Measurements from ENCODE around the gene TNFRSF13B. TPM values are rescaled to one million over a fixed set of nuclear protein-coding genes. Genes with fewer than 3 reads are reported as not detected.

TNFRSF13B gene
- total RNA-seq, 5 donors from 2014 or later (not counting 1 experiment from before 2014, with no cell fraction given) = 0.60 to 7.2 (median 5.0) TPM; not detected in 1

GRCh38 chr17:16926571-16927451, 45.1 kb downstream of the TNFRSF13B start:
- ChIA-PET POLR2A (no interaction called here), CTCF (no interaction called here)
- H3K27me3 ChIP-seq (replicated peaks in 1 of 2; ENCODE audit: control insufficient read depth in 2 of 2, extremely low read depth in 1 of 2, insufficient read depth in 2 of 2, low read length in 1 of 2) = peaks cover 0 to 30% of the 10 kb centered on the region in 2 experiments
- Mint-ChIP-seq H3K36me3 (no peaks in the 10 kb centered on the region), H3K27me3 (no peaks in the 10 kb centered on the region), H3K4me3 (no peak overlapping the region), H3K27ac (no peak overlapping the region), H3K9me3 (no peaks in the 10 kb centered on the region), H3K4me1 (peaks cover 7 to 9% (median 8%) of the 10 kb centered on the region in 3 donors)
- 88% methylated on average over 14 of the region's 18 CpGs for WGBS (ENCODE audit: insufficient coverage)
- no peak overlapping the region for H3K27ac ChIP-seq (ENCODE audit: low read length)
- ATAC-seq (replicated peaks in 1 of 4) (no peak), DNase-seq (no peak)
- H3K9me3 ChIP-seq = no peaks in the 10 kb centered on the region
- peaks cover 5 to 9% of the 10 kb centered on the region in 2 experiments for H3K4me1 ChIP-seq (ENCODE audit: control insufficient read depth in 1 of 2, extremely low read depth in 1 of 2, insufficient read depth in 2 of 2, low read length in 2 of 2)
- H3K4me3 ChIP-seq (ENCODE audit: control insufficient read depth in 1 of 2, extremely low read depth in 1 of 2, low read length in 1 of 2) = no peak overlapping the region
- H3K36me3 ChIP-seq (ENCODE audit: control insufficient read depth in 2 of 2, extremely low read depth in 1 of 2, insufficient read depth in 1 of 2, low read length in 1 of 2) = no peaks in the 10 kb centered on the region

DNA sequence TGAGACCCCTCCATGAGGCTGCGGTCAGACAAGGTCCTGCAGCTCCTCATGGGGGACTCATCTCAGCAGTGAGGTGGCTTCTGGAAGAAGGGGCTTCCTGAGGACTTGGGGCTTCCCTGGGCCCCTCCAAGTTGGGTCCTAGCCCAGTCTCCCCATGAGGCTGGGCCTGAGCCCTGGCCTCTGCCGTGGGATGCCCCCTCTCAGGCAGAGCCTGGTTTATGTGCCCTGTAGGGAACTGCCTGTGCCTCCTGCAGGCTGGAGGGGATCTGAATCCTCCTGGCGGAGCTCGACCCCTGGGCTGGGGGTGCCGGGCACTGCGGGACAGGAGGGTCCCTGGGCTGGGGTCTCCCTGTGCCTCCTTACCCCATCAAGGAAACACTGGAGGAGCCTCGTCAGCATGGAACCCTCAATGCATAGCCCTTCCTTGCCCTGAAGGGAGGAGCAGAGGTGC, 45.8 kb downstream of the TNFRSF13B start:
- no peak overlapping the region for H3K27ac Mint-ChIP-seq
- WGBS (ENCODE audit: insufficient coverage) = 90% methylated on average over 7 of the region's 7 CpGs

DNA sequence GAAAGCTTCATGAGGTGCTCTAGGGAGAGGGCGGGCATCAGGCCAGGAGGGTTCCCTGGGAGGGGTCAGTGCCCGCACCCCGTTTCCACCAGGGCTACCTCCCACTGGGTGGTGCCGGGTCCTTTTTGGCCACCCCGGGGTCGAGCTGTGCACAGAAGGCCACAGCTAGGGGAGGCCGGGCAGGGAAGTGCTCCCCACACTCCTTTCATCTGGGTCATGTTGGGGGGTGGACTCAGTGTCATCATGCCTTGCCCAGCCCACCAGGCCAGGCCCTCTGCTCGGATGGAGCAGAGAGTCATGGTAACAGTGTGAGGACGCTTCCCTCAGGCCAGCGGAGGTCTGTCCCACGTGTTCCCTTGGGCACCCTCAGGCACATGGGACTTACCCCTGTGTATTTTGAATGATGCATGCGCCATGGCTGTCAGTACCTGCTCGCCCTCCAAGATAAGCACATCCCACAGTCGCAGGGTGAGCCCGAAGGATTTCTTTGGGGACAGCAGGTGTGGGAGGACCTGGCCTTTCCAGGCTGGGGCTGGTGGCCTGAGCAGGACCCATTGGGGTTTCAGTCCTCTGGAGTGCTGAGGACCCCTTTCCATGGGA, 46.4 kb downstream of the TNFRSF13B start:
- DNase-seq = no peak
- CTCF ChIA-PET = no interaction called here
- no peaks in the 10 kb centered on the region for H3K9me3 ChIP-seq
- H3K27ac ChIP-seq (ENCODE audit: low read length) = no peak overlapping the region
- no peaks in the 10 kb centered on the region for H3K36me3 ChIP-seq (ENCODE audit: control insufficient read depth in 2 of 2, extremely low read depth in 1 of 2, insufficient read depth in 1 of 2, low read length in 1 of 2)
- 85% methylated on average over 11 of the region's 15 CpGs for WGBS (ENCODE audit: insufficient coverage)
- peaks cover 5 to 9% of the 10 kb centered on the region in 2 experiments for H3K4me1 ChIP-seq (ENCODE audit: control insufficient read depth in 1 of 2, extremely low read depth in 1 of 2, insufficient read depth in 2 of 2, low read length in 2 of 2)
- no peaks in the 10 kb centered on the region for H3K36me3 Mint-ChIP-seq
- H3K4me3 Mint-ChIP-seq = no peak overlapping the region
- no peaks in the 10 kb centered on the region for H3K9me3 Mint-ChIP-seq
- H3K4me3 ChIP-seq (ENCODE audit: control insufficient read depth in 1 of 2, extremely low read depth in 1 of 2, low read length in 1 of 2) = no peak overlapping the region
- H3K27me3 Mint-ChIP-seq = no peaks in the 10 kb centered on the region
- POLR2A ChIA-PET = no interaction called here
- H3K27me3 ChIP-seq (replicated peaks in 1 of 2; ENCODE audit: control insufficient read depth in 2 of 2, extremely low read depth in 1 of 2, insufficient read depth in 2 of 2, low read length in 1 of 2) = peaks cover 0 to 21% of the 10 kb centered on the region in 2 experiments
- H3K27ac Mint-ChIP-seq = no peak overlapping the region
- no peak for ATAC-seq (replicated peaks in 1 of 4)
- peaks cover 7 to 9% (median 8%) of the 10 kb centered on the region in 3 donors for H3K4me1 Mint-ChIP-seq

More for the DNA sequence above, 45.8 kb downstream of the TNFRSF13B start:
- Mint-ChIP-seq H3K9me3 (no peaks in the 10 kb centered on the region), H3K27me3 (no peaks in the 10 kb centered on the region), H3K4me1 (peaks cover 7 to 9% (median 8%) of the 10 kb centered on the region in 3 donors), H3K36me3 (no peaks in the 10 kb centered on the region), H3K4me3 (no peak overlapping the region)
- peaks cover 0 to 23% of the 10 kb centered on the region in 2 experiments for H3K27me3 ChIP-seq (replicated peaks in 1 of 2; ENCODE audit: control insufficient read depth in 2 of 2, extremely low read depth in 1 of 2, insufficient read depth in 2 of 2, low read length in 1 of 2)
- no peaks in the 10 kb centered on the region for H3K36me3 ChIP-seq (ENCODE audit: control insufficient read depth in 2 of 2, extremely low read depth in 1 of 2, insufficient read depth in 1 of 2, low read length in 1 of 2)
- peaks cover 5 to 9% of the 10 kb centered on the region in 2 experiments for H3K4me1 ChIP-seq (ENCODE audit: control insufficient read depth in 1 of 2, extremely low read depth in 1 of 2, insufficient read depth in 2 of 2, low read length in 2 of 2)
- no peak for DNase-seq
- no peak overlapping the region for H3K27ac ChIP-seq (ENCODE audit: low read length)
- no peak overlapping the region for H3K4me3 ChIP-seq (ENCODE audit: control insufficient read depth in 1 of 2, extremely low read depth in 1 of 2, low read length in 1 of 2)
- no peaks in the 10 kb centered on the region for H3K9me3 ChIP-seq
- no peak for ATAC-seq (replicated peaks in 1 of 4)
- ChIA-PET POLR2A (no interaction called here), CTCF (no interaction called here)

- CTCF ChIA-PET = no interaction called here
- 88% methylated on average over 4 of the region's 10 CpGs for WGBS (ENCODE audit: insufficient coverage)
- Mint-ChIP-seq H3K4me1 (peaks cover 7 to 9% (median 8%) of the 10 kb centered on the region in 3 donors), H3K27me3 (no peaks in the 10 kb centered on the region), H3K27ac (no peak overlapping the region), H3K4me3 (no peak overlapping the region), H3K9me3 (no peaks in the 10 kb centered on the region), H3K36me3 (no peaks in the 10 kb centered on the region)
- no peaks in the 10 kb centered on the region for H3K9me3 ChIP-seq
- no peak for ATAC-seq (replicated peaks in 1 of 4)
- H3K36me3 ChIP-seq (ENCODE audit: control insufficient read depth in 2 of 2, extremely low read depth in 1 of 2, insufficient read depth in 1 of 2, low read length in 1 of 2) = no peaks in the 10 kb centered on the region
- H3K27ac ChIP-seq (ENCODE audit: low read length) = no peak overlapping the region
- H3K4me1 ChIP-seq (ENCODE audit: control insufficient read depth in 1 of 2, extremely low read depth in 1 of 2, insufficient read depth in 2 of 2, low read length in 2 of 2) = peaks cover 5 to 9% of the 10 kb centered on the region in 2 experiments
- peaks cover 0 to 15% of the 10 kb centered on the region in 2 experiments for H3K27me3 ChIP-seq (replicated peaks in 1 of 2; ENCODE audit: control insufficient read depth in 2 of 2, extremely low read depth in 1 of 2, insufficient read depth in 2 of 2, low read length in 1 of 2)
- POLR2A ChIA-PET = no interaction called here
- H3K4me3 ChIP-seq (ENCODE audit: control insufficient read depth in 1 of 2, extremely low read depth in 1 of 2, low read length in 1 of 2) = no peak overlapping the region
- DNase-seq = no peak
Measured at GRCh38 chr17:16924696-16925440, 47.0 kb downstream of the TNFRSF13B start.

GRCh38 chr17:16923904-16924695, 47.8 kb downstream of the TNFRSF13B start:
- 84% methylated on average over 13 of the region's 15 CpGs for WGBS (ENCODE audit: insufficient coverage)
- no peak overlapping the region for H3K27ac ChIP-seq (ENCODE audit: low read length)
- peaks cover 0 to 15% of the 10 kb centered on the region in 2 experiments for H3K27me3 ChIP-seq (replicated peaks in 1 of 2; ENCODE audit: control insufficient read depth in 2 of 2, extremely low read depth in 1 of 2, insufficient read depth in 2 of 2, low read length in 1 of 2)
- Mint-ChIP-seq H3K4me3 (no peak overlapping the region), H3K27ac (no peak overlapping the region), H3K27me3 (no peaks in the 10 kb centered on the region), H3K4me1 (peaks cover 4 to 6% (median 5%) of the 10 kb centered on the region in 3 donors), H3K36me3 (no peaks in the 10 kb centered on the region), H3K9me3 (no peaks in the 10 kb centered on the region)
- H3K4me1 ChIP-seq (ENCODE audit: control insufficient read depth in 1 of 2, extremely low read depth in 1 of 2, insufficient read depth in 2 of 2, low read length in 2 of 2) = peaks cover 5 to 7% of the 10 kb centered on the region in 2 experiments
- ATAC-seq (replicated peaks in 1 of 4) (no peak), DNase-seq (no peak)
- POLR2A ChIA-PET = no interaction called here
- CTCF ChIA-PET = no interaction called here
- no peak overlapping the region for H3K4me3 ChIP-seq (ENCODE audit: control insufficient read depth in 1 of 2, extremely low read depth in 1 of 2, low read length in 1 of 2)
- no peaks in the 10 kb centered on the region for H3K36me3 ChIP-seq (ENCODE audit: control insufficient read depth in 2 of 2, extremely low read depth in 1 of 2, insufficient read depth in 1 of 2, low read length in 1 of 2)
- H3K9me3 ChIP-seq = no peaks in the 10 kb centered on the region
